Stimulated activated naive CD8-positive, alpha-beta T cell treated with anti-CD3 and anti-CD28 coated beads, Interleukin-15, amount 100 ng/mL, for 72 hours (primary cell): ENCODE measurements around the gene DPCD.
A peak's percentile ranks its signal among the peaks of the same experiment; 100 is the strongest.

Source experiments
- ATAC-seq: fragments of 150-1000 bp; cut with Tn5 transposase; 2 replicates; pipeline ENCODE4 v1.10.0; 2021; ENCODE audit warnings: mild to moderate bottlenecking, moderate library complexity
- DNase-seq, 2 donors: peaks; one replicate each; pipeline ENCODE4 v3.0.0; 2021 to 2022
- H3K27ac Mint-ChIP-seq, 2 donors: one replicate each; pipeline ENCODE4 v1.8.0; 2022; ENCODE audit warnings: mild to moderate bottlenecking in 2 of 2, mixed read lengths in 2 of 2, moderate library complexity in 2 of 2
- H3K27me3 Mint-ChIP-seq: one replicate; pipeline ENCODE4 v1.8.0; 2022; ENCODE audit warnings: mixed read lengths
- H3K4me1 Mint-ChIP-seq: one replicate; pipeline ENCODE4 v1.8.0; 2022; ENCODE audit warnings: mild to moderate bottlenecking, mixed read lengths
- H3K4me3 Mint-ChIP-seq, 2 donors: one replicate each; pipeline ENCODE4 v1.8.0; 2022; ENCODE audit warnings: mild to moderate bottlenecking in 2 of 2, mixed read lengths in 2 of 2, moderate library complexity in 1 of 2
- H3K9me3 Mint-ChIP-seq, 2 donors: one replicate each; pipeline ENCODE4 v1.8.0; 2022; ENCODE audit warnings: mixed read lengths in 2 of 2

The DPCD gene

DNA sequence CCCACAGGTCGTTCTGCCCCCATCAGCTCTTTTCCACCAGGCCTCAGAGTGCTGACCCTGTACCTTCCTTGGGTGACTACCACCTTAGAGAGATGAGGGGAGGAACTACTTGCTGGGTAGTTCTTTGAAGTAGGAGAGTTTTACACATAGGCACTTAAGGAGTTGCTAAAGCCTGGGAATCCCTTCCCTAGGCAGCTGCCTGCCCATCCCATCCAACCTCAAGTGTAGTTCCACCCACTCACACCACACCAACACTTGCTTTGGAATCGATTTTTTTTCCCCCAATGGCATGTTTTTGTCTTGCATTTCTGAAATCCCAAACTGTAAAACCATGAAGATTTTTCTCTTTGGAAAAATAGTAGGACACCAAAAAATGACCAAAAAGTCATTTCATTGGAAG, 59.1 kb downstream of the DPCD start:
- no peak overlapping the region for H3K4me3 Mint-ChIP-seq
- ATAC-seq = no peak
- H3K27me3 Mint-ChIP-seq = no peaks in the 10 kb centered on the region
- no peak for DNase-seq
- no peaks in the 10 kb centered on the region for H3K9me3 Mint-ChIP-seq
- peaks cover 6% of the 10 kb centered on the region for H3K4me1 Mint-ChIP-seq
- H3K27ac Mint-ChIP-seq = no peak overlapping the region

DNA sequence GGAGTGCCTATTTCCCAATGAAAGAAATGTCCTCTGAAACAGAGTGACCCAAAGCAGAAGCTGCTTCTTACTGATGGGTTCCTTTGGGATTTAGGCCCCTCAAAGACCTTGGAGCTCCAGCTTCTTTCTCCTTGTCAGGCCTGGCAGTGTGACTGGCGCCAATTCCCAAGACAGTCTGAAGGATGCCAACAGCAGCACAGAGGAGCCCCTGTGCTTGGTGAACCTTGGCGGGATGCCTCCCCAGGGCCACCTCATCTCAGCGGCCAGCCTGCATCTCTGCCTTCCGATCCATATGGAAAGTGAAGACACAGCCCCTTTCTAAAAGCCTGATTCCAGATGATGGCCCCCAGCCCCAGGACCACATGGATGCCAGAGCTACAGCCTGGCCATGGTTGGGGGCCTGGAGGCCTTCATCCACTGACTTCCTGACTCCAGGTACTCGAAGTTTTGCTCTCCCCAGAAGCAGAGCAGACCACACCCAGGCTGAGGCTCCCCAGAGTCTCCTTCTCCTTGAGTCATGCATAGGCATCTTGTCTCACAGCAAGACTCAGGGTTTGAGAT, 61.5 kb downstream of the DPCD start:
- H3K9me3 Mint-ChIP-seq = no peaks in the 10 kb centered on the region
- no peak overlapping the region for H3K4me3 Mint-ChIP-seq
- H3K27ac Mint-ChIP-seq = no peak overlapping the region
- ATAC-seq (no peak), DNase-seq (no peak)
- no peaks in the 10 kb centered on the region for H3K27me3 Mint-ChIP-seq
- peaks cover 6% of the 10 kb centered on the region for H3K4me1 Mint-ChIP-seq

DNA sequence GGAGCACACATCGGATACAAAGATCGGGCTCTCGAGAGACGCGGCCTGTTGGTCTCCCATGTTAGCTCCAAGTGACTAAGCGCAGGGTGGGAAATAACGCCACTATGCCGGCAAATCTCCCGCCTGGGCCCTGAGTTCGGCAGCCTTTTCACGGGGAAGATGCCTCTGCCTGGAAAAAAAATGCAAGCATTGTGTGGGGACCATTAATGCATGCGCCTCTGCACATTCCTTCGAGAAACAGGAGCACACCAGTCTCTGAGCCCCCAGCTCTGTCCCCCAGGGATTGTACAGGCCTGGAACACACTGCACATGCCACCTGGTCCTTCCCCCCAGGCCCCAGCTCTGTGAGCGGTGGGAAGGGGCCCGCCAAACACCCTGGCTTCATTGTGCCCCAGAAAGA, 62.7 kb downstream of the DPCD start:
- DNase-seq = no peak
- ATAC-seq = no peak
- no peaks in the 10 kb centered on the region for H3K27me3 Mint-ChIP-seq
- no peaks in the 10 kb centered on the region for H3K9me3 Mint-ChIP-seq
- H3K4me1 Mint-ChIP-seq = no peaks in the 10 kb centered on the region
- no peak overlapping the region for H3K27ac Mint-ChIP-seq
- no peak overlapping the region for H3K4me3 Mint-ChIP-seq

DNA sequence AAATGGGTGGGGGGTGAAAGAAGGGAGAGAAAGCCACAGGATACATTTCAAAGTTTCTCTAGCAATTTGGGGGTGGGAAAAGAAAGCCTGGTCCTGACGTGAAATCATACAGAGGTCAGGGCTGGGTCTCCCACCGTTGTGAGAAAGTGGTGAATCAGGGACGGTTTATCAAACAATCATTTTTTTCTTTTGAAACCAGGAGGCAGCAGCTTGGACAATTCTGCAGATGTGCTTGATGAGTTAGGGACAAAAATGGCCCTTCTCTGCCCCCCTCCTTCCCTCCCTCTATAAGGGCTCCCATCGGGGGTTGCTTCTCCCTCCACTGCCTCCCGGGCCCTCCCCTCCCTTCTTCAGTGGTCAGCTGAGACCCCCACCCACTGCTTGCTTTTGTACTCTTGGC, 63.2 kb downstream of the DPCD start:
- Mint-ChIP-seq H3K27ac (peak overlapping the region in 1 of 2 donors; percentile 79), H3K4me1 (no peaks in the 10 kb centered on the region), H3K27me3 (no peaks in the 10 kb centered on the region), H3K4me3 (no peak overlapping the region), H3K9me3 (no peaks in the 10 kb centered on the region)
- DNase-seq = no peak
- ATAC-seq = no peak

DNA sequence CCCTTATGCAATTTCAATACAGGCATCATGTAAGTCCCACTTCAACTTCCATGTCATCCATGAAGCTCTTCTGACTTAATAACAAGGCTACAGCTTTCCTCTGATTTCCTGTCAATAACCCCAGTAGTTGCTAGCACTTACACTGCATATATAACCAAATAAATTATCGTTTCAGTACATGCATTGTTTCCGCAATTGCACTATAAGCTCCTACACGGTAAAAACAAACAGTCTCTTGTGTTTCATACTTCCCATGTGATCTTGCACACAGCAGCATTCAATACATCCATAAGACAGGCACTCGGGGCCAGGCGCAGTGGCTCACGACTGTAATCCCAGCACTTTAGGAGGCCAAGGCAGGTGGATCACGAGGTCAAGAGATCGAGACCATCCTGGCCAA, 65.4 kb downstream of the DPCD start:
- Mint-ChIP-seq H3K27me3 (no peaks in the 10 kb centered on the region), H3K27ac (no peak overlapping the region), H3K4me1 (no peaks in the 10 kb centered on the region), H3K4me3 (no peak overlapping the region), H3K9me3 (no peaks in the 10 kb centered on the region)
- ATAC-seq = no peak
- no peak for DNase-seq

DNA sequence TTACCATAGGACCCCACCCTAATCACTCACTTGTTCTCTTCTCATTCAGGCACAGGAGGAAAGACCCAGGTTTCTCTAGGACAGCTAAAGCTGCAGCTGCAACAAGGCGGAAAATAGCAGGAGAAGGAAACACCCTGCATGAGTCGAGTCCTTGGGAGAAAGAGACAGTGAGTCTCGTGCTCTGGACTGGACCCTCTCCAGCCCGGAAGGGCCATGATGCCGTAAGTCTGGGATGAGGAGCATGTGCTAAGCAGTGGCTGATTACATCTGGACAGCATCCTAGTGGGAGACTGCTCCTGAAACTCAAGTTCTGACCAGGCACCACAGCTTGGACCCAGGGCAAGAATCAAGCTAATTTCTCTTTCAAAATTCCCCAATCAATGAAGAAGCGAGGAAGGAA, 67.4 kb downstream of the DPCD start:
- DNase-seq (no peak), ATAC-seq (no peak)
- Mint-ChIP-seq H3K4me1 (no peaks in the 10 kb centered on the region), H3K27me3 (no peaks in the 10 kb centered on the region), H3K27ac (no peak overlapping the region), H3K9me3 (no peaks in the 10 kb centered on the region), H3K4me3 (no peak overlapping the region)

DNA sequence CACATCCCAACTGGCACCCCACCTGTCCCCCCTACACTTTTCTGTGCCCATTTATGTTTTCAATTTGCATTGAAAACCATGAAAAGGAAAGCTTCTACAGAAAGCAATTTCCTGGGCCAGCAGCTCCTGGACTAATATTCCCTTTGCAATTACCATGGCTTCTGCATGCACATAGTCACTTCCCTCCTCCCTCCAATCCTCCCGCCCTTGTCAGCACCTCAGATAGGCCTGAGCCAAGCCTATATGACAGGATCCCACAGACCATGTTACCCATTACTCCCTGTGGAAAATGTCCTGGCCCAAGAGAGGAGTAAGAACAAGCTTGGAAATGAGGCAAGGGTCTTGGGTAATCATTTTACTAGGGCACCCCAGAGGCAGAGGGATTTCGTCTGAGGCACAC, 68.8 kb downstream of the DPCD start:
- no peaks in the 10 kb centered on the region for H3K4me1 Mint-ChIP-seq
- no peaks in the 10 kb centered on the region for H3K27me3 Mint-ChIP-seq
- H3K27ac Mint-ChIP-seq = peak overlapping the region in 1 of 2 donors; percentile 11
- no peaks in the 10 kb centered on the region for H3K9me3 Mint-ChIP-seq
- ATAC-seq = no peak
- DNase-seq = no peak
- H3K4me3 Mint-ChIP-seq = no peak overlapping the region

DNA sequence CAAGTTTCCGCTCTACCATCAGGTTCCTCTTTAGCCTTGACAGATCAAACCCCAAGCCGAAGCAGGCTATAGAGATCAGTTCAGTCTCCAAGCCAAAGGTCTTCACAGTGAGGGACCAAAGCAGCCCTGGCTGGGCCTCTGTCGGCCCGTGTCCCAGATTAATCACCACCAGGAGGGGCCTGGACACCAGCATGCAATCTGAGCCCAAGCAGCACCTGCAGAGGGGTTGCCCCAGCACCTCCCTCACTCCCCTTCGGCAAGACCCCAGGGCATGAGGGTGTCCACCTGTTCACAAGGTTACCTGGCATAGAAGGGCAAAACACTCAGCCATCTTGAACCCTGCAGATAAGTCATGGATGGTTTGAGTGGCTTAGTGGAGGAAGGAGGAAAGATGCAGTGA, 70.9 kb downstream of the DPCD start:
- Mint-ChIP-seq H3K4me3 (no peak overlapping the region), H3K9me3 (no peaks in the 10 kb centered on the region), H3K27ac (no peak overlapping the region), H3K4me1 (no peaks in the 10 kb centered on the region), H3K27me3 (no peaks in the 10 kb centered on the region)
- ATAC-seq (no peak), DNase-seq (no peak)
